Measurements from ENCODE around the gene MYRF. TPM values are rescaled to one million over a fixed set of nuclear protein-coding genes. Genes with fewer than 3 reads are reported as not detected.

The MYRF gene
- total RNA-seq, 1 donor, result 0.36 TPM

DNA sequence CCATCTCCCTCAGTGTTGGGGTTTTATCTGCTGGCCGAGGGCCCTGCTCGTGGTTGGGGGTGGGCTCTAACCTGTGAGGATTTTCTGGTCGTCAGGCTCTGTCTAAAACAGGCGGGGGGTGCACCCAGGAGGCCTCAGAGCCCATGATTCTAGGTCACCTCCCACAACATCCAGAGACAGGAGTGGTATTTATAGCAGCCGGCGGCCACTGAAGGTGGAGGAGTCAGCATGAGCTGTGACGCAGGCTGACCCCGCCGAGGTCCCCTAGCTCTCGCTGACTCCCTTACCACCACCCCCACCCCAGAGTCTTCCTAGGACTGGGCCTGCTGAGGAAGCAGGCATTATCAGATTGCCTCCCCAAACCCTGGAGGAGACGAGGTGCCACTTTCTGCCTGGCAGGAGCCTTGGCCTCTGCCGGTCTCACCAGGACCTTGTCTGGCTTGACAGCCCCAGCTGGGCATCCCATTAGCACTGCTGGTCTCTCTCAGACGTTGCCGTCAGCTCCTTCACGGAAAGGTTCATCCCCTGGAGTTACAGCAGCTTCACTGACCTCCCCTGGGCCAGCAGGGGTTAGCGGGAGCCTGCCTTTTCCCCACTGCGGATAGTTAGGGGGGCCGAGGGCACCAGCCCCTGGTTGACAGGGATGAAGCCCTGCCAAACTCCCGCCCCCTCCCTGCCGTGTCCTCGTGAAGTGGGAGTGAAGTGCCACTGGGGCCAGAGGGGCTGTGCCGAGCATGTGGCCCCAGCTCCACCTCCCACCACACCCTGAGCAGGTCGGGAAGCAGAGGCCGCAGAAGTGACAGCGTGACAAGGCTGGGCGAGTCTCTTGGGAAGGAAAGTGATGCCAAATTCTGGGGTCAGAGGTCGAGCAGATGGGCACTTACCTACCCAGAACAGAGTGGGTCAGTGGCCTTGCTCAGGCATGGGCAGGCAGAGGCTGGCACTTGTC lies 45.7 kb upstream of the MYRF start:
- Histone ChIP-seq H3K4me2 (ENCODE audit: insufficient read depth, low read length) (no peak overlapping the region), H4K20me1 (ENCODE audit: insufficient read depth, low read length) (peaks cover 52% of the 10 kb centered on the region), H3K4me3 (ENCODE audit: insufficient read depth, low read length) (no peak overlapping the region), H3K9me3 (ENCODE audit: low read depth, low read length) (no peaks in the 10 kb centered on the region), H3K27me3 (ENCODE audit: insufficient read depth, low read length) (no peaks in the 10 kb centered on the region), H3K79me2 (ENCODE audit: insufficient read depth, low read length) (peaks cover 7% of the 10 kb centered on the region), H3K4me1 (ENCODE audit: insufficient read depth, low read length) (no peaks in the 10 kb centered on the region), H2AFZ (ENCODE audit: low read length) (no peak overlapping the region), H3K27ac (ENCODE audit: low read depth, low read length) (no peak overlapping the region), H3K36me3 (ENCODE audit: insufficient read depth, low read length) (no peaks in the 10 kb centered on the region)
- DNase-seq (ENCODE audit: insufficient read length, low spot score, missing footprints), result no peak
- TF ChIP-seq, protein P1, sequence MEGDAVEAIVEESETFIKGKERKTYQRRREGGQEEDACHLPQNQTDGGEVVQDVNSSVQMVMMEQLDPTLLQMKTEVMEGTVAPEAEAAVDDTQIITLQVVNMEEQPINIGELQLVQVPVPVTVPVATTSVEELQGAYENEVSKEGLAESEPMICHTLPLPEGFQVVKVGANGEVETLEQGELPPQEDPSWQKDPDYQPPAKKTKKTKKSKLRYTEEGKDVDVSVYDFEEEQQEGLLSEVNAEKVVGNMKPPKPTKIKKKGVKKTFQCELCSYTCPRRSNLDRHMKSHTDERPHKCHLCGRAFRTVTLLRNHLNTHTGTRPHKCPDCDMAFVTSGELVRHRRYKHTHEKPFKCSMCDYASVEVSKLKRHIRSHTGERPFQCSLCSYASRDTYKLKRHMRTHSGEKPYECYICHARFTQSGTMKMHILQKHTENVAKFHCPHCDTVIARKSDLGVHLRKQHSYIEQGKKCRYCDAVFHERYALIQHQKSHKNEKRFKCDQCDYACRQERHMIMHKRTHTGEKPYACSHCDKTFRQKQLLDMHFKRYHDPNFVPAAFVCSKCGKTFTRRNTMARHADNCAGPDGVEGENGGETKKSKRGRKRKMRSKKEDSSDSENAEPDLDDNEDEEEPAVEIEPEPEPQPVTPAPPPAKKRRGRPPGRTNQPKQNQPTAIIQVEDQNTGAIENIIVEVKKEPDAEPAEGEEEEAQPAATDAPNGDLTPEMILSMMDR (IDR thresholded peaks at IDR 0.05; ENCODE audit: extremely low read depth, low read depth, low read length), result no peak

DNA sequence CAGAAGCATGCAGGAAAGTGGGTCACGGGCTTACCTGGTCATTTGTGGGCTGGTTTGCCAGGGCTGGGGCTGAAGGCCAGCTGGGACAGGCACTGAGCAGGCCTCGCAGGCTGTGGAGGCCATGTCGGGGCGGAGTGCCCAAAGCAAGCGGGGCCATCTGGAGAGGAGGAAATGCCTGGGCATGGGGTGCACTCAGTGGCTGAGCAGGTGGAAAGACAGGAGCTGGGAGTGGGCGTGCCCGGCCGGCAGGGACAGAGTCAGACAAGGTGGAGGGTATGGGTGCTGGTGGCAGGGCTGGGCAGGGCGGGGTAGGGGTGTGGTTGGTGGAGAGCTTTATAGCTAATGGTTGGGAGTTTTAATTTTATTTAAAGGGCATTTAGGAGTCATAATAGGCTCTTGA lies 44.9 kb upstream of the MYRF start:
- H3K9me3 ChIP-seq (ENCODE audit: low read depth, low read length), result no peaks in the 10 kb centered on the region
- H3K27ac ChIP-seq (ENCODE audit: low read depth, low read length), result no peak overlapping the region
- no peaks in the 10 kb centered on the region for H3K27me3 ChIP-seq (ENCODE audit: insufficient read depth, low read length)
- H3K4me1 ChIP-seq (ENCODE audit: insufficient read depth, low read length), result no peaks in the 10 kb centered on the region
- H3K4me3 ChIP-seq (ENCODE audit: insufficient read depth, low read length), result no peak overlapping the region
- no peak for DNase-seq (ENCODE audit: insufficient read length, low spot score, missing footprints)
- H3K4me2 ChIP-seq (ENCODE audit: insufficient read depth, low read length), result no peak overlapping the region
- H3K36me3 ChIP-seq (ENCODE audit: insufficient read depth, low read length), result no peaks in the 10 kb centered on the region
- no peak overlapping the region for H2AFZ ChIP-seq (ENCODE audit: low read length)
- TF ChIP-seq, protein P1 (IDR thresholded peaks at IDR 0.05; ENCODE audit: extremely low read depth, low read depth, low read length), result no peak
- peaks cover 50% of the 10 kb centered on the region for H4K20me1 ChIP-seq (ENCODE audit: insufficient read depth, low read length)
- peaks cover 5% of the 10 kb centered on the region for H3K79me2 ChIP-seq (ENCODE audit: insufficient read depth, low read length)

GRCh38 chr11:61709110-61709509 lies 43.3 kb upstream of the MYRF start:
- no peaks in the 10 kb centered on the region for H3K9me3 ChIP-seq (ENCODE audit: low read depth, low read length)
- TF ChIP-seq, protein P1 (IDR thresholded peaks at IDR 0.05; ENCODE audit: extremely low read depth, low read depth, low read length), result no peak
- no peak overlapping the region for H2AFZ ChIP-seq (ENCODE audit: low read length)
- no peak for DNase-seq (ENCODE audit: insufficient read length, low spot score, missing footprints)
- peaks cover 39% of the 10 kb centered on the region for H4K20me1 ChIP-seq (ENCODE audit: insufficient read depth, low read length)
- H3K79me2 ChIP-seq (ENCODE audit: insufficient read depth, low read length), result no peaks in the 10 kb centered on the region
- no peak overlapping the region for H3K4me3 ChIP-seq (ENCODE audit: insufficient read depth, low read length)
- no peaks in the 10 kb centered on the region for H3K4me1 ChIP-seq (ENCODE audit: insufficient read depth, low read length)
- H3K4me2 ChIP-seq (ENCODE audit: insufficient read depth, low read length), result no peak overlapping the region
- H3K27me3 ChIP-seq (ENCODE audit: insufficient read depth, low read length), result no peaks in the 10 kb centered on the region
- H3K27ac ChIP-seq (ENCODE audit: low read depth, low read length), result no peak overlapping the region
- no peaks in the 10 kb centered on the region for H3K36me3 ChIP-seq (ENCODE audit: insufficient read depth, low read length)

DNA sequence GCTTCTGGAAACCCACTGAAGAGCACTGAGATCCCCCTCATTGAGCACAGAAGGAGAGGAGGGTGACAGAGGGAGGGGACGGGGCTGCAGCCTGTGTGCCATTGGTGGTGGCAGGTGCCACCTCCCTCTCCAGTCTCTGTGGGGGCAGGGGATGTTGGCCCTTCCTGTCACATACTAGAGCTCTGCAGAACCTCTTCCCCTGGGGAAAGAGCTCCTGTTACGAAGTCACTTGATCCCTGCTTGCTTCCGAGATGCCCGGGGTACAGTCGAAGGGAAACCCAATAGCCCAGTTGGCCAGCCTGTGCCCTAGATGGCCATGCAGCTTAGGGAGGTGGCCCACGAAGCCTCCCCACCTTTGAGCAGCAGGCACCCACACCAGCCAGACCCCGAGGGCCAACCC lies 42.9 kb upstream of the MYRF start:
- no peaks in the 10 kb centered on the region for H3K9me3 ChIP-seq (ENCODE audit: low read depth, low read length)
- H3K4me2 ChIP-seq (ENCODE audit: insufficient read depth, low read length), result no peak overlapping the region
- no peaks in the 10 kb centered on the region for H3K27me3 ChIP-seq (ENCODE audit: insufficient read depth, low read length)
- H3K4me1 ChIP-seq (ENCODE audit: insufficient read depth, low read length), result no peaks in the 10 kb centered on the region
- no peaks in the 10 kb centered on the region for H3K36me3 ChIP-seq (ENCODE audit: insufficient read depth, low read length)
- H3K27ac ChIP-seq (ENCODE audit: low read depth, low read length), result no peak overlapping the region
- no peaks in the 10 kb centered on the region for H3K79me2 ChIP-seq (ENCODE audit: insufficient read depth, low read length)
- TF ChIP-seq, protein P1 (IDR thresholded peaks at IDR 0.05; ENCODE audit: extremely low read depth, low read depth, low read length), result no peak
- no peak overlapping the region for H2AFZ ChIP-seq (ENCODE audit: low read length)
- H4K20me1 ChIP-seq (ENCODE audit: insufficient read depth, low read length), result peaks cover 35% of the 10 kb centered on the region
- H3K4me3 ChIP-seq (ENCODE audit: insufficient read depth, low read length), result no peak overlapping the region
- no peak for DNase-seq (ENCODE audit: insufficient read length, low spot score, missing footprints)

Measured in osteoblast (primary cell).